ENCODE data around the gene GRK5.

Gene GRK5

DNA sequence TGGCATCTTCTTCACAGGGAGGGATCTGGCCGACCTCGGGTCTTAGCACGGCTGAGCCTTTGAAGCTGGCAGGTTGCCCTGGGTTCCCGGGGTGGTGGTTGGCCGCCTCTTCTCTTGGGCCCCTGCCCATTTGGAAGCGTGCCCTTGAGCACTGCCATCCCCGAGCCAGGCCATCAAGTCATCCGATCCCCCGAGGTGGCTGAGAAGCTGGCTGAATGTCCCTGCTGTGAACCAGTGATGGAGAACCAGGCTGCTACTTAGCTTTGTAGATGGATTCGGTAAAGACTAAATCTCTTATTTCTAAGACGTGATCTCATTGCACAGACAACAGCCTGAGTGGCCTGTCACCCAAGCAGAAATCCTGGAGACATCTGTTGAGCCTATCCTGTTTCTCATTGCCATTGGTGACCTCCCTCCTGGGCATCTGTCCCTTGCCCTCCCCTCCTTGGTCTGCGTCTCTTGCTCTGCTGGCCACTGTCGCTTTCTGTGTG lies 74.3 kb downstream of the GRK5 start:
- peak; percentile 72 for DNase-seq

DNA sequence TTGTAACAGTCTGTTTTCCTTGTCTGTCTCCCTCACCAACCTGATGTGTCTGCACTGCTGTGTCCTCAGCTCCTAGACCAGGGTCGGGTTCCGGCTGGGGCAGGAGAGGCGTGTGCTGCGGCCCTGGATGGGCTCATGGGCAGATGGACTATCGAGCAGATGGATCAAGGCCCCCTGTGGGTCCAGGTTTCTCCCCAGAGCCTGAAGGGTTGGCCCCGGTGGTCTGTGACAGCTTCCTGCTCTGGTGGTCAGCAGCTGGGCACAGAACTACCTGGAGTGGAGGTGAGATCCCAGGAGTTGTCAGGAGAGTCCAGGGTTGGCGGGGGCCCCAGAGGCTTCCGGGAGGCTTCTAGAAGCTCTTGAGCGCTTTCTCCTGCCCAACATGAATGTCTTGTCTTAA lies 75.1 kb downstream of the GRK5 start:
- DNase-seq, result no peak

- DNase-seq, result no peak
Observed at GRCh38 chr10:119283387-119283786, 76.0 kb downstream of the GRK5 start.

GRCh38 chr10:119283818-119284217 lies 76.4 kb downstream of the GRK5 start:
- DNase-seq, result no peak

- no peak for DNase-seq
Observed at GRCh38 chr10:119284679-119285096, 77.3 kb downstream of the GRK5 start.

GRCh38 chr10:119285495-119286267 lies 78.3 kb downstream of the GRK5 start:
- DNase-seq, result no peak

DNA sequence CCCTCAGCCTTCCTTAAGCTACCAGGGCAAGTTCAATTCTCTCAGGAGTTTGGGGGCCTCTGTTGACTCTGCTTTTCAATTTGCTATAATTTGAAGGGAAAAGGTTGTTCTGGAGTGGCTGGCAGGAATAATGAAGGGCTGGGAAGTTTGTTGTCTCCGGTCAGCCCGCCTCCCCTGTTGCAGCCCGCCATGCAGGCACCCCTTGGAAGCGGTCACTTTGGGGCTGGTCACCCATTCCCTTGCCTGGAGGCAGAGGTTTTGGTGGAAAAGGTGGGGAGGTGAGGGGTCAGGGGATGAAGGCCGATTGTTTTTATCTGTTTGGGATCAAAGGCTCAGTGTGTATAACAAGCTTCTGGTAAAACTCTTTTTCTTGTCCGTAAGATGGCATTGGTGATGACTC lies 79.1 kb downstream of the GRK5 start:
- no peak for DNase-seq

- DNase-seq, result no peak
Observed at GRCh38 chr10:119286983-119287633, 79.7 kb downstream of the GRK5 start.

DNA sequence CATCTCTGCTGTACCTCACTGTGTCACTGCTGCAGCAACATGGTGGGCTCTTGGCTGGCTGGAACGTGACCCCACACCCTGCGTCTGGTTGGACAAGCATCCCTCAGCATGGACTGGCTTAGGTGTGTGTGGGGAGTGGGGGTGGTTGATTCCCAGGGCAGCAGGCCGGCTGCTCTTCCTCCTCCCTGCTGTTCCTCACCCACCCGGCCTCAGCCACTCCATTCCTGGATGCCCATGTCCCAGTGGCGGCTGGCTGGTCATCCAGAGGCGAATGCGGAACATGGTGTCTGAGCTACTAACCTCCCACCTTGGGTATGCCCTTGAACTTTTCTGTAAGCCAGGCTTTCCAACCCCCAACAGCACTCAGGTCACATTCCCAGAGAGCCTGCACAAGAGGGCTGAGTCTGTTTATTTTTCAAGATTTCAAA lies 81.2 kb downstream of the GRK5 start:
- no peak for DNase-seq

DNA sequence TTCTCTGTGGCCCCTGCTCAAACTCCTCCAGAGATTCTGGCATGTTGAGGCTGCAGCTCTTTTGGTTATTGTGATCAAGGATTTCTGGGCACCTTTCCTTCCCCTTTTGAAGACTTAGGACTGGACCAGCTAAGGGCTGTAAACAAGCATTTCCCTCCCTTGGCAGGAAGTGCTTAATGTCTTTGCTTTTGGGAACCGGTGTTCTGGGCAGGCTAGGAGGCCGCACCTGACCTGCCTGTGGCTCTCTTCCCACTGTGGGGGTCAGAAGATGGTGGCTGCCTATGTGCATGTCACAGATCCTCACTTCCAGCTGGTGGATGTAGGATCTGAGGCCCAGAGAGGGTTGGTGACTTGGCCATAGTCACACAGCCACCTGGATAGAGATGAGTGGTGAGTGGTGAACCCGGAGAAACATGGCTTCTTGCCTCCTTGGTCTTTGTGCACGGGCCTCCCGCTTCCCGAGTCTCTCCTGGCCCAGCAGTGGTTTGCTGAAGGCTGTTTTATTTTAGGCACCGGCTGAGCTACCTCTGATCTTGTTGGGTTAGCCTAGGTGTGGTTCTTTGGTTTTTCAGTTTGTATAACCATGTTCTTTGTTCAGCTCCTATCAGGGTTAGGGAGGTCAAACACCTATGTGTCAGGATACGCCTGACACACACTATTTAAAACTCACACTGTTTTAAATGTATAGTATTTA lies 82.0 kb downstream of the GRK5 start:
- DNase-seq, result no peak

- no peak for DNase-seq
Observed at GRCh38 chr10:119290301-119291048, 83.1 kb downstream of the GRK5 start.

- DNase-seq, result no peak
Observed at GRCh38 chr10:119291223-119291900, 84.0 kb downstream of the GRK5 start.

DNA sequence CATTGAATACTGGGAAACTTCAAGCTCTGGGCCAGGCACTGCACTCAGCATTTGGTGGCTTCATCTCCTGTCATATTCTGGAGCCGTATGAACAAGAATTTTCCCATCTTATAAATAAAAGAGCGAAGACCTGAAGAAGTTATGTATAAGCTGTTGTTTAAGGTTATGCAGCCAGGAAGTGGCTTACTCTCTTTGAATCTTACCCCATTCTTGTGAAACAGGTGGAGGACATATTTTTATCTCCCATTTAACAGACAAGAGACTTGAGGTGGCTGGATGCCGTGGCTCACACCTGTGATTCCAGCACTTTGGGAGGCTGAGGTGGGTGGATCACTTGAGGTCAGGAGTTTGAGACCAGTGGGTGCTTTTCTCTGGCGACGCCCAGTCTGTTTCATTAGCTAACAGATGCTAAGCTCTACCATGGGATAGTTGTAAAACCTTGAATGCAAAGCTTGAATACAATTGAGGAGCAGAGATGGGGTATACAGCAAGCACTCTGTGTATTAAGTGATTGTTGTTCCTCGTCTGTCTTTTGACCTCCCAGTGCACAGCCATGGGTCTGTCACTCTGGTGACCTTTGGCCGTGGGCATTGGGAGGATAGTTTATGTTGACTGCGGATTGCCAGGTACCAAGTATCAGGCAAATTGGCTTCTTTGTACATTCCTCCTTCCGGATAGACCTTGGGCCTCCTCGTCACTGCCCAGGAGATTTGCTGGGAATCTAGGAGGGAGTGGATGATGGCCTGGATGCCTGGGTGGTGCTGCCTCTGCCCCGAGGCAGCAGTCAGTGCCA lies 85.8 kb downstream of the GRK5 start:
- no peak for DNase-seq

DNA sequence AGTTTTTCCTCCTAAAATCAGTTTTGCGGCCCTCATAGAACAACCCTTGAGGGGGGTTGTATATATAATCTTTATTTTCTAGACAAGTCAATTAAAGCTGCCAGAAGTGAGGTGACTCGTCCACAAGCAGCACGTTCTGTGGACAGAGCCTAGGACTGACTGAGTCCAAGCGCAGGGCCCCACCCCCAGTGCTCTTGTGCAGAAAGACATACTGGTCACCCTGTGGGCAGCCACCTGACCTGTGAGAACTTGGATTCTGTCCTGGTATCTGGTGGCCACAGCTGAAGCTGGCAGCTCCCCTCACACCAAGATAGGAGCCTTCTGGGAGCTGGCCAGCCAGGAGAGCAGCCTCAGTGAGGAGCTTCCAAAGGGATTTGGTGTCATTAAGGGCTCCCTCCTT lies 89.3 kb downstream of the GRK5 start:
- DNase-seq, result no peak

- DNase-seq, result no peak
Observed at GRCh38 chr10:119297207-119297968, 90.0 kb downstream of the GRK5 start.

DNA sequence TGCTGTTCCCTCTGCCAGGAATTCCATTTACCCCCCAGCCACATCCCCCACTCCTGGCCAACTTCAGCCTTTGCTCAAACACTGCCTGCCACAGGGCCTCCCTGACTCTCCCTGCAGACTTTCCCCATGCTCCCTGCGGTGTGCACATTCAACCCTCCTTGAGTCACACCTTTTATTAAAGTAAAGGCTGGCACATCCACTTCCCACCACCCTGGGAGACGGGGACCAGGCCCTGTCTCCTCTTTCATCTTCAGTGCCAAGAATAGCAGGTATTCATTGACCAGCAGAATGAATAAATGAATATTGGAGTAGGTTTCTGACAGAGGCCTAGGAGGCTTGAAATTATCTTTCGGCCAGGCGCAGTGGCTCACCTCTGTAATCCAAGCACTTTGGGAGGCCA lies 91.4 kb downstream of the GRK5 start:
- DNase-seq, result no peak

GRCh38 chr10:119299531-119299930 lies 92.2 kb downstream of the GRK5 start:
- DNase-seq, result no peak

DNA sequence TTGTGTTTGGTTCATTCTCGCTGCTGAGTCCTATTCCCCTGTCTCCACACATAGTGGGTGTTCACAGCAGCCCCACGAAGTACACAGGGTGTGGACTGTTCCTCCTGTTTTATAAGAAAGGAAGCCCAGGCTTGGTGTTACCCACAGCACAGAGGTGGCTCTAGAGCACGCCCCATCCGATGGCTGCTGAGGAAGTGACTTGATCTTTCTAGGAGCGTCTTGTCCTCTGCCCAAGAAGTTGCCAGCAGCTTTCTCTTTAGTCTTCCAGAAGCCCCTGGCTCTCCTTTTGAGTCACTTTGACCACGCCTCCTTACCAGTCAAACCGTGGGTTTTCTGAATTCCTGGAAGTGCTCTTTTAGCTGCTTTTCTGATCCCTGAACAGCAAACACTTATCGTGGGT lies 94.0 kb downstream of the GRK5 start:
- no peak for DNase-seq

GRCh38 chr10:119302172-119302571 lies 94.8 kb downstream of the GRK5 start:
- DNase-seq, result no peak

- no peak for DNase-seq
Observed at GRCh38 chr10:119302591-119303253, 95.4 kb downstream of the GRK5 start.
